ENCODE measurements around the gene PTPMT1. TPM values are rescaled to one million over a fixed set of nuclear protein-coding genes. Genes with fewer than 3 reads are reported as not detected.

Gene PTPMT1
- total RNA-seq, 1 donor from 2014 or later, result 26.9 TPM

DNA sequence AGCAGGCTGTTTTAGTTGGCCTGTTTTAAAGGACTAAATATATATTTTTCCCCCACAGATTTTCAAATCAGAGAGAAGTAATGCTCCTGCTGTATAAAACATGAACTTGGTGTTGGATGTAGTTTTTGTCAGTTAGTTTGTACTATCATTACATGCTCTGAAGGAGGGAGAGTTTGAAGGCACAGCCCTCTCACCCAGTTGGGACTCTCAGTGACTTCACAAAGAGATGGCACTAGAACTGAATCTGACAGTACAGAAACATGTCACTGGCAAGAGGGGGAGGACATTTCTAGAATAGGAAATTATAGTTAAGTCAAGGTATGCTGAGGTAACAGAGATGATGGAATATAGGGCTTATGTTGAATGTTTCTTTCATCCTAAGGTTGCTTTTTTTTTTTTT is 49.9 kb downstream of the PTPMT1 start:
- DNase-seq, result no peak

GRCh38 chr11:47616726-47617416 is 51.5 kb downstream of the PTPMT1 start:
- DNase-seq, result peak; percentile 44

DNA sequence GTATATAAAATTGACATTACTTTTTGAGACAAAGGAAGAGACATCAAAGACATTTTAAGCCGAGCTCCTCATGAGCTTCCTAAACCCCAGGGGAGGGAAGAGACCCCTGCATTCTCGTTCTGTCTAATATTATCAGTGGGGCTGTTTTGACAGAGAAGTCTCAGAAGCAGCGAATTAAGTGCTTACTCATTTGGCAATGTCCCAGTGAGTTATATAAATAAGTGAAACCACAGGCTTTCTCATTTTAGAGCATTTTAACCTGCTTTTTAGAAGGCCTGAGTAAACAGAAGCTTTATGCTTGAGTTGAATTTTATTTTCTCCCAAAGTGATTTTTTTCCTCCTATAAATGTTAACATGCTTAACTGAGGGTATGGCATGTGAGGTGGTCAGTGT is 52.0 kb downstream of the PTPMT1 start:
- no peak for DNase-seq

DNA sequence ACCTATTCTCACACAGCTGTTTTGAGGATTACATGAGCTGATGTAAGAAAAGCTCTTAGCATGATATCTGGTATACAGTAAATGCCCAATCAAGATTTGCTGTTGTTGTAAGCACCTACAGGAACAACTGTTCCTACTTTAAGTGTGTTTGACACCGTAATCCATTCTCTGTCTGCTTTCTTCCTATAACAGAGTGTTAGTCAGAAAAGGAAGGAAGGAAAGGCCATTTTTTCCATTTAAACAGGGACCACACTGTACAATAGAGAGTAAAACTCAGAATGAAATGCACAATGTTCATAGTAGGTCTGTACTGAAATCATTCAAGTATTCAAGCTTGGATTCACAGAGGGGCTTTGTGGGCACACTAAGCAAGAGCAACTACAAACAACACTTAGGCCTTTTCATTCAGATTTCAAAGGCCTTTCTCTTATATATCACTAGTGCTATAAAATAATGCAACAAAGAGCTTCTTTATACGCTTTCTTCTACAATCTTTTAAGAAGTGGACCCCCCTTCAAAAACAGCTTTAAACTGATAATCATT is 55.5 kb downstream of the PTPMT1 start:
- DNase-seq, result no peak

Small RNA genes lying within 50 kb of the gene (small RNA-seq; reads per million reads assigned to genes)
- gene RN7SL652P (ENCODE audit: low replicate concordance), result not detected
- gene RNU5E-10P (ENCODE audit: low replicate concordance), result 0.24 reads per million, percentile 10 among the genes with 10 or more reads in this experiment

Other genes with a start within 250 kb of the PTPMT1 start
- 0.30 TPM for gene MYBPC3, start 212.9 kb upstream of the PTPMT1 start, total RNA-seq
- 7.5 TPM for gene SPI1, start 187.1 kb upstream of the PTPMT1 start, total RNA-seq
- gene SLC39A13, start 157.0 kb upstream of the PTPMT1 start, total RNA-seq, result 22.2 TPM
- gene PSMC3, start 139.2 kb upstream of the PTPMT1 start, total RNA-seq, result 79.6 TPM
- gene RAPSN, start 116.5 kb upstream of the PTPMT1 start, total RNA-seq, result 2.5 TPM
- gene CELF1, start 12.5 kb upstream of the PTPMT1 start, total RNA-seq, result 102 TPM
- gene KBTBD4, start 13.4 kb downstream of the PTPMT1 start, total RNA-seq, result 15.7 TPM
- gene NDUFS3, start 13.5 kb downstream of the PTPMT1 start, total RNA-seq, result 44.2 TPM
- 0.99 TPM for gene FAM180B, start 21.1 kb downstream of the PTPMT1 start, total RNA-seq
- gene C1QTNF4, start 28.8 kb downstream of the PTPMT1 start, total RNA-seq, result 1.3 TPM
- gene MTCH2, start 77.0 kb downstream of the PTPMT1 start, total RNA-seq, result 34.4 TPM
- gene AGBL2, start 149.8 kb downstream of the PTPMT1 start, total RNA-seq, result 1.1 TPM
- 171 TPM for gene FNBP4, start 201.7 kb downstream of the PTPMT1 start, total RNA-seq

Data from skin of body (tissue), 3 donors.